Calu3 (cell line): ENCODE results near the gene TMEM270. TPM values are rescaled to one million over a fixed set of nuclear protein-coding genes. Genes with fewer than 3 reads are reported as not detected.

Experiments
- BruUV-seq: library from RNA; stranded (reverse); fragments of 400-500 nt; replicated peaks from 2 replicates; lab custom pipeline; 2021; lab: Mats Ljungman, UMichigan
- CTCF ChIA-PET: fragments of 300-600 bp; sonication (Branson Sonifier 250); formaldehyde crosslinking; loops from one replicate; lab custom pipeline; 2022; ENCODE audit warnings: antibody characterized with exemption; lab: Charles Lee
- DNase-seq: peaks from one replicate; pipeline ENCODE4 v3.0.0; 2022
- H3K27ac Mint-ChIP-seq: one replicate; pipeline ENCODE4 v1.8.0; 2022; ENCODE audit warnings: mixed read lengths; ENCODE audit not compliant: unreplicated experiment
- H3K27me3 Mint-ChIP-seq: one replicate; pipeline ENCODE4 v1.8.0; 2022; ENCODE audit warnings: mixed read lengths; ENCODE audit not compliant: unreplicated experiment
- H3K36me3 Mint-ChIP-seq: one replicate; pipeline ENCODE4 v1.8.0; 2022; ENCODE audit warnings: mild to moderate bottlenecking, moderate library complexity, mixed read lengths; ENCODE audit not compliant: insufficient read depth, unreplicated experiment
- H3K4me1 Mint-ChIP-seq: one replicate; pipeline ENCODE4 v1.8.0; 2022; ENCODE audit warnings: mild to moderate bottlenecking, low read depth, mixed read lengths; ENCODE audit not compliant: unreplicated experiment
- H3K4me3 Mint-ChIP-seq: one replicate; pipeline ENCODE4 v1.8.0; 2022; ENCODE audit warnings: mild to moderate bottlenecking, low read depth, moderate library complexity, mixed read lengths; ENCODE audit not compliant: unreplicated experiment
- H3K9me3 Mint-ChIP-seq: one replicate; pipeline ENCODE4 v1.8.0; 2022; ENCODE audit warnings: low read depth, mixed read lengths; ENCODE audit not compliant: unreplicated experiment
- intact Hi-C: fragments of 100-400 bp; cut with micrococcal nuclease; formaldehyde crosslinking; loops from one replicate; pipeline ENCODE4 v1.10.0; 2022; ENCODE audit not compliant: unreplicated experiment
- total RNA-seq: library from RNA; stranded (reverse); gene quantifications from 2 replicates; pipeline ENCODE4 v1.2.3, GENCODE V29; 2022
- TF ChIP-seq, protein P1 (sequence below): fragments of 200-600 bp; IDR thresholded peaks from one replicate; pipeline ENCODE4 v1.8.0; 2022; ENCODE audit warnings: antibody characterized with exemption; ENCODE audit not compliant: unreplicated experiment

TMEM270 gene
- total RNA-seq, 1 experiment from 2014 or later, result 0.59 TPM

DNA sequence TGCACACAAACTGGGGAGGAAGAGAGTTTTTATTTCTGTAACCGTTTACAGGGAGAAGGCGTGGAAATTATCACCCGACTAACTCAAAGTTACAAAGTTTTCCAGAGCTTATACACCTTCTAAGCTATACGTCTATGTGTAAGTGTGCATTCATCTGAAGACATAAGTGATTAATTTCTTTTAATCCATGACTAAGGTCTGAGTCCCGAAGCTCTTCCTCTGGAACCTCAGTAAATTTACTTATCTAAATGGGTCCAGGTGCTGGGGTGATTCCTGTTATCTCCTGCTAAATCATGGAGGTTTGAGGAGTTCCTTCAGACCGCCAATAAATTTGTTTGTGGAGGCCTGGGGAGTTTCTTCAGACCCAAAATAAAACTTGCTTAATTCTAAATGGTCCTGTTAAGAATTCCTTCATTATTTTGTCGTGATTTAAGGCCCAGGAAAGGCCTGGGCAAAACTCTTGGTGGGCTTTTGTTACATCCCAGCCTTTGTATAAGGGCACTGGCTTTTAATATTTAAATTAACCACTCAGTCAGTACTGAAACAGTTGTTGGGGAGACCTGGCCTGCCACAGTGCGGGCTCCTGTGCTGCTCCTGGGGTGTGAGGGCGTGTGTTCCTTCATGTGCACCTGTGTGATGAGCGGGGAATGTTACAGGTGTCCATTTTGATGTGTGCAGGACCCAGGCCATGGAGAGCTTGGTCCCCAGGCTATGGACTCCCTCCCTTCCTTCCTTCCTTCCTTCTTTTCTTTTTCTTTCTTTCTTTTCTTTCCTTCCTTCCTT is 12.8 kb upstream of the TMEM270 start:
- intact Hi-C loops, result no loop called here
- BruUV-seq, result no TSS peak
- Mint-ChIP-seq H3K27me3 (no peaks in the 10 kb centered on the region), H3K4me1 (peaks cover 30% of the 10 kb centered on the region), H3K27ac (no peak overlapping the region), H3K9me3 (no peaks in the 10 kb centered on the region), H3K4me3 (no peak overlapping the region), H3K36me3 (peaks cover 12% of the 10 kb centered on the region)
- CTCF ChIA-PET, result no interaction called here
- TF ChIP-seq, protein P1, sequence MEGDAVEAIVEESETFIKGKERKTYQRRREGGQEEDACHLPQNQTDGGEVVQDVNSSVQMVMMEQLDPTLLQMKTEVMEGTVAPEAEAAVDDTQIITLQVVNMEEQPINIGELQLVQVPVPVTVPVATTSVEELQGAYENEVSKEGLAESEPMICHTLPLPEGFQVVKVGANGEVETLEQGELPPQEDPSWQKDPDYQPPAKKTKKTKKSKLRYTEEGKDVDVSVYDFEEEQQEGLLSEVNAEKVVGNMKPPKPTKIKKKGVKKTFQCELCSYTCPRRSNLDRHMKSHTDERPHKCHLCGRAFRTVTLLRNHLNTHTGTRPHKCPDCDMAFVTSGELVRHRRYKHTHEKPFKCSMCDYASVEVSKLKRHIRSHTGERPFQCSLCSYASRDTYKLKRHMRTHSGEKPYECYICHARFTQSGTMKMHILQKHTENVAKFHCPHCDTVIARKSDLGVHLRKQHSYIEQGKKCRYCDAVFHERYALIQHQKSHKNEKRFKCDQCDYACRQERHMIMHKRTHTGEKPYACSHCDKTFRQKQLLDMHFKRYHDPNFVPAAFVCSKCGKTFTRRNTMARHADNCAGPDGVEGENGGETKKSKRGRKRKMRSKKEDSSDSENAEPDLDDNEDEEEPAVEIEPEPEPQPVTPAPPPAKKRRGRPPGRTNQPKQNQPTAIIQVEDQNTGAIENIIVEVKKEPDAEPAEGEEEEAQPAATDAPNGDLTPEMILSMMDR, result no peak
- no peak for DNase-seq

DNA sequence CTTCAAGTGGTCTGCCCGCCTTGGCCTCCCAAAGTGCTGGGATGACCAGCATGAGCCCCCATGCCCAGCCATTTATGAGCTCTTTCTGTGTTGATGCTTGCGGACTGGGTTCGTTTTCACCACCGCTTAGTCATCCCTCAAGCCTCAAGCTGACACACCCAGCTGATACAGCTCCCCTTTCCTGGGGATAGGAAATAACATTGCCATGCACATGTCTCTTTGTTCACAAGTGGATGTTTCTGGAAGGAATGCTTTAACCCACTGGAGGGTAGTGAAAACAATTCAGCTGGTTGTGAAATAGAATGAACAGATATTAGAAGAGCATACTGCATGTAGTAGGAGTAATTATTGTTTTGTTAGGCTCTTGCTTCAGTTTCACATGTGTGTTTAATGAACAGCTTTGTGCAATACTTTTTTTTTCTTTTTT is 10.2 kb upstream of the TMEM270 start:
- Mint-ChIP-seq H3K36me3 (peaks cover 12% of the 10 kb centered on the region), H3K9me3 (no peaks in the 10 kb centered on the region), H3K4me3 (peak overlapping the region; percentile 32), H3K4me1 (peaks cover 30% of the 10 kb centered on the region), H3K27ac (peak overlapping the region; percentile 95), H3K27me3 (no peaks in the 10 kb centered on the region)
- CTCF ChIA-PET, result interaction anchor here (0.9 to 1.3 kb wide), 5 partner anchors 8 to 116 kb away, joined by 3 to 7 read pairs (median 6); partner anchors contain the start of gene METTL27
- DNase-seq, result peak; percentile 65
- no TSS peak for BruUV-seq
- intact Hi-C loops, result loop anchor here (2.0 kb wide), 2 partner anchors 80 to 108 kb away; partner anchors contain the start of gene CLDN3
- TF ChIP-seq, protein P1, result no peak

GRCh38 chr7:73851410-73852338 is 9.3 kb upstream of the TMEM270 start:
- Mint-ChIP-seq H3K4me3 (no peak overlapping the region), H3K27ac (peak overlapping the region; percentile 95), H3K4me1 (peaks cover 30% of the 10 kb centered on the region)

DNA sequence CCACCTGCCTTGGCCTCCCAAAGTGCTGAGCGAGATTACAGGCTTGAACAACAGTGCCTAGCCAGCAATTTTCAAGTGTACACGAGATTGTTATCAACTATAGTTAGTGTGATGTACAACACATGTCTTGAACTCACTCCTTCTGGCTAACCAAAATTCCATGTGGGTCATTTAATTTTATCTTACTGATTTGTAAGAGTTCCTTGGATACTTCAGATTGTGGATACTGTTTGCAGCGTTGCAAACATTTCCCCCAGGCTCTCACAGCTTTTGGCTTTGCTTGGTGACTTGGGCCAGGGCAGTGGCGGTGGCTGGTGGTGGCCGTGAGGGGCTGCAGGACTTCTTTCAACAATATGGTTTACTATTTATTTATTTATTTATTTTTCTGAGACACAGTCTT is 8.5 kb upstream of the TMEM270 start:
- Mint-ChIP-seq H3K27me3 (no peaks in the 10 kb centered on the region), H3K4me1 (peaks cover 30% of the 10 kb centered on the region), H3K4me3 (no peak overlapping the region), H3K36me3 (peaks cover 12% of the 10 kb centered on the region), H3K27ac (peak overlapping the region; percentile 95), H3K9me3 (no peaks in the 10 kb centered on the region)
- no peak for DNase-seq
- TSS peak; percentile 44 for BruUV-seq
- TF ChIP-seq, protein P1, result no peak
- CTCF ChIA-PET, result no interaction called here
- intact Hi-C loops, result no loop called here

More at GRCh38 chr7:73851410-73852338, 9.3 kb upstream of the TMEM270 start:
- CTCF ChIA-PET, result interaction anchor here (1.0 to 1.3 kb wide), 4 partner anchors 18 to 117 kb away, joined by 3 to 7 read pairs (median 4); no protein-coding TSS in a partner anchor
- intact Hi-C loops, result loop anchor here (2.0 kb wide), 2 partner anchors 81 to 109 kb away; partner anchors contain the start of gene CLDN3
- TF ChIP-seq, protein P1, result no peak
- DNase-seq, result peak; percentile 51
- Mint-ChIP-seq H3K36me3 (peaks cover 12% of the 10 kb centered on the region), H3K9me3 (no peaks in the 10 kb centered on the region), H3K27me3 (no peaks in the 10 kb centered on the region)
- no TSS peak for BruUV-seq
